HCT116 (cell line): Measurements from ENCODE around the gene CCDC148.

ENCODE experiments used
- ATF3 ChIP-seq: IDR thresholded peaks from 2 replicates; pipeline ENCODE4 v1.6.1; 2012
- CTCF ChIP-seq, 3 experiments: fragments of 200-600 bp in 1 of 3; sonication (generic) in 1 of 3; IDR thresholded peaks in 2 of 3; conservative IDR thresholded peaks in 1 of 3; 2 replicates each; pipeline ENCODE4 v1.5.1; 2012 to 2017; ENCODE audit warnings: low read depth in 2 of 3, low read length in 2 of 3, antibody characterized with exemption in 1 of 3, borderline replicate concordance in 1 of 3, control low read depth in 1 of 3, mild to moderate bottlenecking in 1 of 3, mixed read lengths in 1 of 3, mixed run types in 1 of 3, moderate library complexity in 1 of 3; ENCODE audit not compliant: insufficient read depth in 1 of 3
- EGR1 ChIP-seq: IDR thresholded peaks from 2 replicates; pipeline ENCODE4 v1.6.1; 2012; ENCODE audit warnings: low read depth
- ELF1 ChIP-seq: IDR thresholded peaks from 2 replicates; pipeline ENCODE4 v1.6.1; 2012; ENCODE audit warnings: low read depth, borderline replicate concordance
- EZH2 ChIP-seq: fragments of 200-600 bp; sonication (generic); IDR thresholded peaks from 2 replicates; pipeline ENCODE4 v1.6.1; 2017; ENCODE audit warnings: antibody characterized with exemption, mixed run types
- EZH2phosphoT487 ChIP-seq: fragments of 200-600 bp; IDR thresholded peaks from 2 replicates; pipeline ENCODE4 v1.6.1; 2018; ENCODE audit warnings: antibody characterized with exemption, borderline replicate concordance
- FOSL1 ChIP-seq: IDR thresholded peaks from 2 replicates; pipeline ENCODE4 v1.6.1; 2012; ENCODE audit warnings: low read depth
- POLR2A ChIP-seq: IDR thresholded peaks from 2 replicates; pipeline ENCODE4 v1.7.0; 2011; ENCODE audit warnings: borderline replicate concordance; ENCODE audit not compliant: insufficient read depth, insufficient read length; ENCODE audit errors: extremely low read depth
- POLR2AphosphoS5 ChIP-seq: IDR thresholded peaks from 2 replicates; pipeline ENCODE4 v1.6.1; 2011; ENCODE audit warnings: mild to moderate bottlenecking, low read depth, low read length, moderate library complexity
- REST ChIP-seq: IDR thresholded peaks from 2 replicates; pipeline ENCODE4 v1.6.1; 2012; ENCODE audit warnings: low read depth
- SIN3A ChIP-seq: IDR thresholded peaks from 2 replicates; pipeline ENCODE4 v1.6.1; 2012; ENCODE audit warnings: low read depth
- TCF7L2 ChIP-seq: IDR thresholded peaks from 2 replicates; pipeline ENCODE4 v1.7.0; 2011; ENCODE audit warnings: borderline replicate concordance, inconsistent platforms; ENCODE audit not compliant: insufficient read depth, insufficient read length; ENCODE audit errors: extremely low read depth
- YY1 ChIP-seq: IDR thresholded peaks from 2 replicates; pipeline ENCODE4 v1.6.1; 2011; ENCODE audit warnings: low read length, low read depth, moderate library complexity, mild to moderate bottlenecking; ENCODE audit not compliant: insufficient replicate concordance; ENCODE audit errors: extremely low read depth
- ZNF274 ChIP-seq: fragments of 200-500 bp; sonication (Bioruptor generic); IDR thresholded peaks from 2 replicates; pipeline ENCODE4 v1.6.1; 2014; ENCODE audit warnings: mild to moderate bottlenecking, low read depth, low read length, inconsistent platforms

- TF ChIP-seq POLR2A, result no peak
- TF ChIP-seq ELF1, result no peak
- no peak for TF ChIP-seq CTCF (IDR thresholded peaks at IDR 0.05 in 2 of 3, conservative IDR thresholded peaks at IDR 0.05 in 1 of 3; ENCODE audit: borderline replicate concordance in 1 of 3, insufficient read depth in 1 of 3, low read depth in 2 of 3, low read length in 2 of 3)
- no peak for TF ChIP-seq ATF3
- no peak for TF ChIP-seq POLR2AphosphoS5
- TF ChIP-seq EZH2, result no peak
- TF ChIP-seq ZNF274, result no peak
- no peak for TF ChIP-seq YY1
- TF ChIP-seq SIN3A, result no peak
- TF ChIP-seq FOSL1, result no peak
- no peak for TF ChIP-seq TCF7L2
- TF ChIP-seq EZH2phosphoT487, result no peak
- TF ChIP-seq REST, result no peak
- no peak for TF ChIP-seq EGR1
Measured at GRCh38 chr2:158276619-158277471, 179.7 kb downstream of the CCDC148 start.
